NCI-H510A (cell line): Measurements from ENCODE around the gene EEF2K.

ENCODE experiments used
- DNase-seq: peaks from one replicate; lab custom pipeline; 2025; lab: John Stamatoyannopoulos, UW

Gene EEF2K

DNA sequence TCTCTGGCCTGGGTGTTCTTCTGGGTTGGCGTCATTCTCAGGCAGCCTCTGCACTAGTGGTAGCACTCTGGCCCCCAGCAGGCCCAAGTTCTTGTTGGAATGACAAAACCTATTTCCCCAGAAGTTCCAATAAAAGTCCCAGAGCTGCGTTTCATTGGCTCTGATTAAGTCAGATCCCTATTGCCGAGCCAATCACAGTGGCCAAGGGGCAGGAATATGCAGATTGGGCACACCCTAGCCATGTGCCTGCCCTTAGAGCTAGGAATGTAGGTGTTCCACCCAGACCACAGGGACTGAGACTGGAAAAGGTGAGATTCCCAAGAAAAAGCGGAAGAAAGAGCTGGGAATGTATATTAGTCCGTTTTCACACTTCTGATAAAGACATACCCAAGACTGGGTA lies 46.2 kb downstream of the EEF2K start:
- DNase-seq = no peak

- DNase-seq = no peak
Observed at GRCh38 chr16:22253272-22253671, 47.2 kb downstream of the EEF2K start.

DNA sequence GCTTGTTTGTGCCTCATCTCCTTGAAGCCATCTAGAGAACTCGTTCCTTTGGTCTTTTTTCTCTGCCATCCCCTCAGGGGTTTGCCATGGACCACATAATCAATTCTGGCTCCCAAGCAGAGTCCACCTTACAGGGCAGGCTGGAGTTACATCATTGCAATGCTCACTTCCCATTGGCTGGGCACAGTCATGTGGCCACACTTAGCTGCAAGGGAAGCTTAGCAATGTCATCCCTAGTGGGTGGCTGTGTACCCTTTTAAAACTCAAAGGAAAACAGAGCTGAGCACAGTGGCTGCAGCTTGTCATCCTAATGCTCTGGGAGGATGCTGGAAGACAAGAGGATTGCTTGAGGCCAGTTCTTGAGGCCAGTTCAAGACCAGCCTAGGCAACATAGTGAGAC lies 49.3 kb downstream of the EEF2K start:
- no peak for DNase-seq

DNA sequence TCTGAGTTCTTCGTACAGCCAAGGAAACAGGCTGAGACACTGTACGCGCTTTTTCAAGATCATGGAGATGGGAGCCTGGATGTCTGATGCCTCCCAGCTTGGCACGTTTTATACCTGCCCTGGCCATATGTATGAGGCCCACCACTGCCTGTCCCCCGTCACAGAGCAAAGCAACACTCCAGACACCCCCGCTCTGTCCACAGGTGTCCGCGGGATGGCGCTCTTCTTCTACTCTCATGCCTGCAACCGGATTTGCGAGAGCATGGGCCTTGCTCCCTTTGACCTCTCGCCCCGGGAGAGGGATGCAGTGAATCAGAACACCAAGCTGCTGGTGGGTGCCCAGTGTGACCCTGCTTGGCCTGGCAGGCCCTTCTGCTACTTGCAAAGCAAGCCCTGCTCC lies 51.4 kb downstream of the EEF2K start:
- no peak for DNase-seq

DNA sequence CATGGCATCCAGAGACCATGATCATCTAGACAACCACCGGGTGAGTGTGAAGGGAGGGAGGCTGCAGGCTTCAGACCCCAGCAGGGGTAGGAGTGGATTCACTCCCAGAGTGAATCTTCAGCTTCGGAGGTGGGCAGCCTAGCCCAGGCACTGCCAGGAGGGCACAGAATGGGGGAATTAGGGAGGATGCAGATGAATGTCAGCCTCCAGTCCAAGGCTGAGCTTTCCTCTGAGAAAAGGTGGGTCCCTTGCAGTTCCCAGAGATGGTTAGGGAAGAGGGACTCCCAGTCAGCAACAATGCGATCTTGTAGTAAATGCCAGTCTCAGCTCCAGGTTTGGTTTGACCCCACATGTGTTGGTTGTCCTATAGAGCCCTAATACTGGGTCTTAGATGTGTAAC lies 54.4 kb downstream of the EEF2K start:
- no peak for DNase-seq

DNA sequence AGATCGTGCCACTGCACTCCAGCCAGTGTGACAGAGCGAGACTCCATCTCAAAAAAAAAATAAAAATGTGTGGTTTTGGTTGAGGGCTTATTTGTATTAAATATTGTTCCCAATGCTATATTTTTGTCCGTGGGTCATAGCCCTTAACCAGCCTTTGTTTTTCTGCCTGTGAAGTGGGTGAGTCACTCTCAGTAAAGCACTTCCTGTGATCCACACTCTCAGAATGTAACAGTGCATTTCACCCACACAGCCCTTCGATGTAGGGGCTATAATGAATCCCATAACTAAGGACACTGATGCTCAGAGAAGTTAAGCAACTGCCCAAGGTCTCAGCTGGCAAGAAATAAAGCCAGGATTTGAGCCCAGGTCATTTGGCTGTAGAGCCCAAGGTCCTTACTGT lies 56.4 kb downstream of the EEF2K start:
- no peak for DNase-seq

GRCh38 chr16:22264786-22265185 lies 58.7 kb downstream of the EEF2K start:
- no peak for DNase-seq

DNA sequence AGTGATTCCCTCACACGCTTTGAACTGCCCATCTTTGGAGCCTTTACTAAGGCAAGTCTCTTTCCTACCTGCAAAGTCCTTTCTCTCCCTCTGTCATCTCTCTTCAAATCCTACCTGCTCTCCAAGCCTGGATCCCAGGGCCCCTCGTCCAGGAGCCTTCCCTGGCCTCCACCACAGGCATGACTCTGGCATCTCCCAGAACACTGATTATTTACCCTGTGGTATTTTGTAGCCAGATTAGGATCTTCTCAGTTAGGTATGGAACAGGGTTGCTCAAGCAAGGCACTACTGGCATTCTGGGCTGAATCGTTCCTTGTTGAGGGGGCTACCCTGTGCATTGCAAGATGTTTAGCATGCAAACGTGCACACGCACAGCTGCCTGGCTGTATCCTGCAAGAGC lies 59.3 kb downstream of the EEF2K start:
- DNase-seq = no peak

DNA sequence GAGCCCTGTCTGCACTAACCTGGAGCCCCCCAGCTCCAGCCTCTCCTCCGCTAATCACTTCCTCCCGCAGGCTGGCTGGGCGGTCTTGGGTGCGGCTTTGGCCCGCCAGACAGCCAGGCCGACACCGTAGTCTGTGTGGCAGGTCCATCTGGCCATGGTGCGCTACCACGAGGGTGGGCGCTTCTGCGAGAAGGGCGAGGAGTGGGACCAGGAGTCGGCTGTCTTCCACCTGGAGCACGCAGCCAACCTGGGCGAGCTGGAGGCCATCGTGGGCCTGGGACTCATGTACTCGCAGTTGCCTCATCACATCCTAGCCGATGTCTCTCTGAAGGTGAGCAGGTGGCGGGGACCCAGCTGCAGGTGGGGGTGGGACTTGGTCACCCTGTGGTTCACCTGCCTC lies 60.5 kb downstream of the EEF2K start:
- DNase-seq = no peak

GRCh38 chr16:22267764-22268163 lies 61.7 kb downstream of the EEF2K start:
- DNase-seq = no peak

- DNase-seq = no peak
Observed at GRCh38 chr16:22270525-22270924, 64.4 kb downstream of the EEF2K start.

GRCh38 chr16:22272870-22273650 lies 67.0 kb downstream of the EEF2K start:
- no peak for DNase-seq

DNA sequence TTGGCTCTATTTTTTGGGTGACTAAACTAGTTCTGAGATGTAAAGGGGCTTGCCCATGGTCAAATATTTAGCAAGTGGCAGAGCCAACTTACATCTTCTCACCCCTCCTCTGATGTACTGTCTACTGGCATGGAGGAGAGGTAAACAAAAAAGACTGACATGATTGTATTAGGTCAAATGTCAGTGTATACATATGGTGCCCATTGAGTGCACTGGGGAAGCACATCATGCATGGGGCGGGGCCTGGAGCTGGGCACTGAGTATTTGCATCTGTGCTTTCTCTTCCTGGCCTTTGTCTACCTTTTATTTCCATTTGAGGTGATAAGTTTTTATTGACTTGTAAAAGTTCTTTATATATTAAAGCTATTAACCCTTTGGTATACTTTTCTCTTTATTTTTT lies 68.8 kb downstream of the EEF2K start:
- DNase-seq = no peak

GRCh38 chr16:22278441-22279230 lies 72.6 kb downstream of the EEF2K start:
- no peak for DNase-seq

- no peak for DNase-seq
Observed at GRCh38 chr16:22282254-22282892, 76.3 kb downstream of the EEF2K start.

DNA sequence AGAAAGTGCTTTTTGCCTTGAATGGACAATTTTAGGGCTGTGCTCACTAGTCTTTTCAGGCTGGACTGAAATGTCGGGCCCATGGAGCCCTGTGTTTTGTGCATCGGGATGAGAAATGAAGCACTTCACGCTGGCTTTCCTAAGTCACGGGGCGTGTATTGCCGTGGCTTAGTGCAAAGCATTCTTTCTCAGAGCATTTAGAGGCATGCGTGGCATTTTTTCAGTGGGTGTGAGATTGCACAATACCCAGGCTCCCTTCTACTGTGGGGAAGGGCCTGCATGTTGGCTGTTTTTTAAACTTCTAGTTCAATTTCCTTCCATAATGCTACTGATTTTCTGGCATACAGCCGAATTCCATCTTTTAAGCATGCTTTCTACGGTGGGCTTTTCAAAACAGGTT lies 78.6 kb downstream of the EEF2K start:
- DNase-seq = no peak

GRCh38 chr16:22285080-22285479 lies 79.0 kb downstream of the EEF2K start:
- no peak for DNase-seq

GRCh38 chr16:22291020-22291419 lies 84.9 kb downstream of the EEF2K start:
- DNase-seq = no peak

DNA sequence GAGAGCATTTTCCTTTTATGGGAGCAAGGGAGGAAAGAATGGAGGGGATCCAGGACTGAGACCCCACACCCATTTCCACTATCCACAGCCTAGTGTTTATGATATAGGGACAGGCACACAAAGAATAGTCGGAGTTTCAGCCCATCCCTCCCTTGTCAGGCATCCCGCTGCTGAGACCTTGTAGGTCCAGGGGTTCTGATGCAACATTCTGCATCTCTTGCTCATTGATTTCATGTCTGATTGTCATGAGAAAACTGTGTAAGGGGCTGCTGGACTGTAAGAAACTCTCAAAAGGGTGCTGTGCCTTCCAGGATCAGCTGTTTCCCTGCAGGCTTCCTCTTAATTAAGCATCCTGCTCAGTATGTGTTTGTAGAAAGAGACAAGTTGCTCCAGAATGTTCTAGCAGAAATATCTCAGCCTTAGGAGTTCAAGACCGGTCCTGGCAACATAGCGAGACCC lies 85.8 kb downstream of the EEF2K start:
- no peak for DNase-seq

DNA sequence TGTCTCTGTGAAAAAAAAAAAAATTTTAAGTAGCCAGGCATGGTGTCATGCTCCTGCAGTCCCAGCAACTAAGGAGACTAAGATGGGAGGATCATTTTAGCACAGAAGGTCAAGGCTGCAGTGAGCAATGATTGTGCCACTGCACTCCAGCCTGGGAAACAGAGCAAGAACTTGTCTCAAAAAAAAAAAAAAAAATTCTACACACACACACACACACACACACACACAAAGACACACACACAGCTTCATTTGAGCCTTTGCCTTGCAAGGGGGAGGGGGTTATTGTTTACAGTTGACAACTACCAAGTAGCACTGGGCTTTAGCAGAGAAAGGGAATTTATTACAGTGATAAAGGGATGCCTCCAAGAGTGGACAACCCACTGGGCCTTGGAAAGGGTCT lies 86.2 kb downstream of the EEF2K start:
- no peak for DNase-seq

DNA sequence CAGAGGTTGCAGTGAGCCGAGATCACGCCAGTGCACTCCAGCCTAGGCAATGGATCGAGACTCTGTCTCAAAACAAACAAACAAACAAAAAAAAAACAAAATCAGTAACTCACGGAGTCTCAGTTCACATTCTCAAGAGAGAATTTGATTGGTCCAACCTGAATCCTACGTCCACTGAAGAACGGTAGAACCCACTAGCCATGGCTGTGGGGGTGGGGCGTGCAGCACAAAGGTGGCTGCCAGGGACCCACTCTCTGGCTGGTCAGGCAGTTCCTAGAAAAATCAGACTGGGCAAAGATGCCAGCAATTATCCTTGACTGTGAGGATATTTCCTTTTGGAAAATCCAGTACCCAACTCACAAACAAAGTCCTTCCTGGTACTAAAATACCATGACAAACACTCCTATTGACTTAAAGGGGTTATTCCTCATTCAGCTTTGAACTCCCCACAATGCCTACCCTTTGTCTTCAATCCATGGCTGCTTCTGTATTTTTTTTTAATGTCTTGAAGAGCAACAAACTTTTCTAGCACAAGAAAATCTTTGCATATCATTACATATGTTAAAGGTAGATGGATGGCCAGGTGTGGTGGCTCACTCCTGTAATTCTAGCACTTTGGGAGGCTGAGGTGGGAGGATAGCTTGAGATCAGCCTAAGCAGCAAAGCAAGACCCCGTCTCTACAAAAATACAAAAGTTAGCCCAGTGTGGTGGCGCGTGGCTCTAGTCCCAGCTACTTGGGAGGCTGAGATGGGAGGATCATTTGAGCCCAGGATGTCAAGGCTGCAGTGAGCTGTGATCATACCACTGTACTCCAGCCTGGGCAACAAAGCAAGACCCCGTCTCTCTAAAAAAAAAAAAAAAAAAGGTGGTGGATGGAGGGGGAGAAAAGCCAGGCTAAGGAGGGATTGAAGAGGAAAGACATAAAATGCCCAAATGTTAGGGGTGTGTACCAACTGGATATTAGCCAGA lies 87.3 kb downstream of the EEF2K start:
- DNase-seq = no peak
